Kidney glomerular epithelial cell (primary cell): Measurements from ENCODE around the gene MVB12B.
A peak's percentile ranks its signal among the peaks of the same experiment; 100 is the strongest.

ENCODE experiments used
- DNase-seq: peaks from one replicate; lab custom pipeline; 2025; lab: John Stamatoyannopoulos, UW

MVB12B gene

GRCh38 chr9:126386088-126386487 lies 59.5 kb downstream of the MVB12B start:
- DNase-seq = no peak

- DNase-seq = no peak
These were observed 60.1 kb downstream of the MVB12B start for GRCh38 chr9:126386776-126387175.

- no peak for DNase-seq
These were observed 62.5 kb downstream of the MVB12B start for GRCh38 chr9:126388964-126389708.

- no peak for DNase-seq
These were observed 63.4 kb downstream of the MVB12B start for GRCh38 chr9:126389992-126390391.

GRCh38 chr9:126390923-126391322 lies 64.3 kb downstream of the MVB12B start:
- no peak for DNase-seq

- DNase-seq = no peak
These were observed 65.4 kb downstream of the MVB12B start for GRCh38 chr9:126391713-126392661.

GRCh38 chr9:126392662-126393371 lies 66.2 kb downstream of the MVB12B start:
- DNase-seq = no peak

GRCh38 chr9:126393876-126394275 lies 67.2 kb downstream of the MVB12B start:
- no peak for DNase-seq

- DNase-seq = no peak
These were observed 68.2 kb downstream of the MVB12B start for GRCh38 chr9:126394802-126395201.

GRCh38 chr9:126395439-126396212 lies 69.0 kb downstream of the MVB12B start:
- no peak for DNase-seq

GRCh38 chr9:126397056-126397455 lies 70.4 kb downstream of the MVB12B start:
- DNase-seq = no peak

- peak; percentile 40 for DNase-seq
These were observed 71.9 kb downstream of the MVB12B start for GRCh38 chr9:126398403-126399058.

GRCh38 chr9:126399251-126399650 lies 72.6 kb downstream of the MVB12B start:
- DNase-seq = no peak

- no peak for DNase-seq
These were observed 73.2 kb downstream of the MVB12B start for GRCh38 chr9:126399789-126400188.

GRCh38 chr9:126400571-126400970 lies 73.9 kb downstream of the MVB12B start:
- no peak for DNase-seq

GRCh38 chr9:126401107-126401506 lies 74.5 kb downstream of the MVB12B start:
- no peak for DNase-seq

GRCh38 chr9:126401581-126401980 lies 75.0 kb downstream of the MVB12B start:
- DNase-seq = no peak

- DNase-seq = no peak
These were observed 76.8 kb downstream of the MVB12B start for GRCh38 chr9:126403397-126403796.

GRCh38 chr9:126404459-126404858 lies 77.8 kb downstream of the MVB12B start:
- DNase-seq = no peak

- DNase-seq = no peak
These were observed 79.5 kb downstream of the MVB12B start for GRCh38 chr9:126406075-126406667.
